ENCODE results near the gene PRDM15.

The PRDM15 gene

GRCh38 chr21:41918561-41919358, 39.6 kb upstream of the PRDM15 start:
- no peak for TF ChIP-seq CTCF (conservative IDR thresholded peaks at IDR 0.05; ENCODE audit: low read depth, low read length)
- DNase-seq (ENCODE audit: low read depth), result no peak
- H3K4me3 ChIP-seq (ENCODE audit: low read length), result no peak overlapping the region

- no peak for DNase-seq (ENCODE audit: low read depth)
- no peak overlapping the region for H3K4me3 ChIP-seq (ENCODE audit: low read length)
- TF ChIP-seq CTCF (conservative IDR thresholded peaks at IDR 0.05; ENCODE audit: low read depth, low read length), result no peak
These were observed 38.4 kb upstream of the PRDM15 start for GRCh38 chr21:41917531-41917930.

GRCh38 chr21:41916888-41917433, 37.8 kb upstream of the PRDM15 start:
- no peak for TF ChIP-seq CTCF (conservative IDR thresholded peaks at IDR 0.05; ENCODE audit: low read depth, low read length)
- no peak overlapping the region for H3K4me3 ChIP-seq (ENCODE audit: low read length)
- no peak for DNase-seq (ENCODE audit: low read depth)

GRCh38 chr21:41914965-41915364, 35.8 kb upstream of the PRDM15 start:
- no peak for DNase-seq (ENCODE audit: low read depth)
- no peak for TF ChIP-seq CTCF (conservative IDR thresholded peaks at IDR 0.05; ENCODE audit: low read depth, low read length)
- H3K4me3 ChIP-seq (ENCODE audit: low read length), result no peak overlapping the region

- no peak for DNase-seq (ENCODE audit: low read depth)
- no peak for TF ChIP-seq CTCF (conservative IDR thresholded peaks at IDR 0.05; ENCODE audit: low read depth, low read length)
- no peak overlapping the region for H3K4me3 ChIP-seq (ENCODE audit: low read length)
These were observed 35.2 kb upstream of the PRDM15 start for GRCh38 chr21:41914358-41914757.

- DNase-seq (ENCODE audit: low read depth), result no peak
- no peak for TF ChIP-seq CTCF (conservative IDR thresholded peaks at IDR 0.05; ENCODE audit: low read depth, low read length)
- H3K4me3 ChIP-seq (ENCODE audit: low read length), result no peak overlapping the region
These were observed 34.1 kb upstream of the PRDM15 start for GRCh38 chr21:41913230-41913629.

- TF ChIP-seq CTCF (conservative IDR thresholded peaks at IDR 0.05; ENCODE audit: low read depth, low read length), result no peak
- H3K4me3 ChIP-seq (ENCODE audit: low read length), result no peak overlapping the region
- DNase-seq (ENCODE audit: low read depth), result no peak
These were observed 29.7 kb upstream of the PRDM15 start for GRCh38 chr21:41908829-41909228.

Data from retinal pigment epithelial cell (primary cell).